ENCODE results near the gene NEK7.

DNA sequence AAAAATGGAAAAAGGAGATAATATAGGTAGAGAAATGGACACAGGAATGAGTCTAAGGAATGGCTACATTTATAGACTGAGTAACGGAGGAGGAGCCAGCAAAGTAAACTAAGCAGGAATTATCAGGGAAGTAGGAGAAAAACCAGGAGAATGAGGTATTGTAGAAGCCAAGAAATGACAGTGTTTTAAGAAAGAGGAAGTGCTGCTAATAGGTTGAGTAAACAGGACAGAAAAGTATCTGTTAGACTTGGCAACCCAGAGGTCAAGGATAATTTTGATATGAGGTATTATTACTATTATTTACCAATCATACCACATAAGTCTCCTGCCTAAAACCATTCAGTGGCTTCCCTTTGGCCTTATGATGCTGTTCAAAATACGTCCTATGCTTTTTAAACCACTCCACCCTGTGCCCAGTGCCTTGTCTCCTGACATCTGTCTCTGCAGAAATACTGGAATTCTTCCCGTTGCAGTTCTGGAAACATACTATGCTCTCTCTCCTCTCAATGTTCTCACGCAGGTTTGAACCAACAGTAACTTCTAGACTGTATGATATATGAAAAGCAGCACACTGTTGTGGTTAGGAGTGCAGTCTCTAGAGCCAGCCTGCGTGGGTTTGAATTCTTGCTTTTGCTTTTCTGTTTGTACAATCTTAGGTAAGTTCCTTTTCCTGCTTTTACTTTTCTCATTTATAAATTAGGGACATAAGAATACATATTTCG lies 24.6 kb upstream of the NEK7 start:
- TF ChIP-seq, protein P1, sequence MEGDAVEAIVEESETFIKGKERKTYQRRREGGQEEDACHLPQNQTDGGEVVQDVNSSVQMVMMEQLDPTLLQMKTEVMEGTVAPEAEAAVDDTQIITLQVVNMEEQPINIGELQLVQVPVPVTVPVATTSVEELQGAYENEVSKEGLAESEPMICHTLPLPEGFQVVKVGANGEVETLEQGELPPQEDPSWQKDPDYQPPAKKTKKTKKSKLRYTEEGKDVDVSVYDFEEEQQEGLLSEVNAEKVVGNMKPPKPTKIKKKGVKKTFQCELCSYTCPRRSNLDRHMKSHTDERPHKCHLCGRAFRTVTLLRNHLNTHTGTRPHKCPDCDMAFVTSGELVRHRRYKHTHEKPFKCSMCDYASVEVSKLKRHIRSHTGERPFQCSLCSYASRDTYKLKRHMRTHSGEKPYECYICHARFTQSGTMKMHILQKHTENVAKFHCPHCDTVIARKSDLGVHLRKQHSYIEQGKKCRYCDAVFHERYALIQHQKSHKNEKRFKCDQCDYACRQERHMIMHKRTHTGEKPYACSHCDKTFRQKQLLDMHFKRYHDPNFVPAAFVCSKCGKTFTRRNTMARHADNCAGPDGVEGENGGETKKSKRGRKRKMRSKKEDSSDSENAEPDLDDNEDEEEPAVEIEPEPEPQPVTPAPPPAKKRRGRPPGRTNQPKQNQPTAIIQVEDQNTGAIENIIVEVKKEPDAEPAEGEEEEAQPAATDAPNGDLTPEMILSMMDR (IDR thresholded peaks at IDR 0.05; ENCODE audit: low read length), result no peak
- TF ChIP-seq EZH2phosphoT487 (IDR thresholded peaks at IDR 0.05; ENCODE audit: low read length) (no peak), EZH2 (optimal IDR thresholded peaks at IDR 0.05; ENCODE audit: low read depth, low read length) (no peak)
